Inferior parietal cortex (tissue), 1 donor: ENCODE results near the gene EFCAB13.
"Not testable (repeated sequence)": the region's sequence is repeated elsewhere in the genome, so short reads cannot be mapped to it uniquely, and the experiment has no call there.

Experiments used
- DNase-seq: peaks from one replicate; pipeline ENCODE4 v3.0.0-alpha.2; 2016; ENCODE audit errors: extremely low spot score

The EFCAB13 gene

DNA sequence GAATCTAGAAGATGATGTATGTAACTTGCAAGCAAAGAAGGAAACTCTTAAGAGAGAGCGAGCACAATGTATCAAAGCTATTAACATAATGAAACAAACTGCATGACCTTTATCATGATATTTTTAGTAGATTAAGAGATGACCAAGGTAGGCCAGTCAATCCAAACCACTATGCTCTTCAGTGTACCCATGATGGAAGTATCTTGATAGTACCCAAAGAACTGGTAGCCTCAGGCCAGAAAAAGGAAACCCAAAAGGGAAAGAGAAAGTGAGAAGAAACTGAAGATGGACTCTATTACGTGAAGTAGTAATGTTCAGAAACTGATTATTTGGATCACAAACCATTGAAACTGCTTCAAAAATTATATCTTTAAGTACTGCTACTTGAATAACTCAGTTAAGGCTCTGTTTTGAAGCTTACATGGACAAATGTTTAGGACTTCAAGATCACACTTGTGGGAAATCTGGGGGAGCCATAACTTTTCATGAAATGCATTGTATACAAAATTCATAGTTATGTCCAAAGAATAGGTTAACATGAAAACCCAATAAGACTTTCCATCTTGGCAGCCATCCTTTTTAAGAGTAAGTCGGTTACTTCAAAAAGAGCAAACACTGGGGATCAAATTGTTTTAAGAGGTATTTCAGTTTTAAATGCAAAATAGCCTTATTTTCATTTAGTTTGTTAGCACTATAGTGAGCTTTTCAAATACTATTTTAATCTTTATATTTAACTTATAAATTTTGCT lies 102.3 kb downstream of the EFCAB13 start:
- not testable (repeated sequence) for DNase-seq

DNA sequence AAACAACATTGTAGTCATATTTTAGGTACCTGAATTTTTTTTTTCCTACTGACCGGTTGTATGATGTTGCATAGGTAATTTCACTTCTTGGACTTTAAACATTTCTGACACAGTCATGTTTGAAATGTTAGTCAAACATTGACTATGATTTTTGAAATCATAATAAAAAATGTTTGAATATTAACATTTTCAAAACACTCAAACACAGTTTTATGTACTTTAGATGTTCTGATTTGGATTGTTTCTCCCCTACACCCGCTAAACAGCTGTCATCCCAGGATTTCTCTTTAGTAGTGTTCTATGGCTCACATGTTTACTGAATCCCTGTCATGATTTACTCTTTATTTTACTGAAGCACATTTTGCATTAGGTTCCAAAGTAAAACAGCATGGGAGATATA lies 104.2 kb downstream of the EFCAB13 start:
- DNase-seq = no peak

- DNase-seq = not testable (repeated sequence)
These were observed 108.5 kb downstream of the EFCAB13 start for GRCh38 chr17:47432240-47432639.

DNA sequence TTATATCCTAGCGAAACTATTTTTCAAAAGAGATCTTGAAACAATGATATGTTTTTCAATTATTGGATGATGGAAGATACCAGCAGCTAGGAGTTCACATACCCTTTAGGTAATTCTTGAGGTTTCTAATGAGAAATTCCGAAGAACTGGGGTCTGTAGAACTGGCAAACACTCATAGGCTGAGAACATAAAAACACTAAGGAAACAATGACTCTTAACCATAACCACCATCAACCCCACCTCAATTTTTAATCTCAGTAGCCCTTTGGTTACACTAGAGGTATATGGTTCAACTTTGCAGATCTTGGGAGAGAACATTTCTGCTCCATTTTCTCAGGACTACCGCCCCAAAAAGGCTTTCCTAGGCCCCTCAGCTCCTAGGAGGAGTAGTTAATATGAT lies 141.4 kb downstream of the EFCAB13 start:
- DNase-seq = no peak

- not testable (repeated sequence) for DNase-seq
These were observed 143.2 kb downstream of the EFCAB13 start for GRCh38 chr17:47466976-47467375.

GRCh38 chr17:47470836-47471235 lies 147.1 kb downstream of the EFCAB13 start:
- no peak for DNase-seq

DNA sequence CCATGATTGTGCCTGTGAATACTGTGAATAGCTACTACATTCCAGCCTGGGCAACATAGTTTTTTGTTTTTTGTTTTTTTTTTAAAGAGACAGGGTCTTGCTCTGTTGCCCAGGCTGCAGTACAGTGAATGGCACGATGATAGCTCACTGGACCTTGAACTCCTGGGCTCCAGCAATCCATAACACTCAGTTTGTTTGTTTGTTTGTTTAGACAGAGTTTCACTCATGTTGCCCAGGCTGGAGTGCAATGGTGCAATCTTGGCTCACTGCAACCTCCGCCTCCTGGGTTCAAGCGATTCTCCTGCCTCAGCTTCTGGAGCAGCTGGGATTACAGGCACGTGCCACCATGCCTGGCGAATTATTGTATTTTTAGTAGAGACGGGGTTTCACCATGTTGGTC lies 148.3 kb downstream of the EFCAB13 start:
- DNase-seq = not testable (repeated sequence)
